Measurements from ENCODE around the gene SLC46A3. TPM values are rescaled to one million over a fixed set of nuclear protein-coding genes. Genes with fewer than 3 reads are reported as not detected.
A peak's percentile ranks its signal among the peaks of the same experiment; 100 is the strongest.

Gene SLC46A3
- polyA plus RNA-seq, result 100 to 1,000 TPM in 1 of 4 donors, 10 to 100 TPM in 3; 24.8 to 316 (median 64.7) TPM
- long read RNA-seq, donor 1, transcript SLC46A3-201 (6 exons, 3,173 nt), result major isoform, 92 of 206 reads
- long read RNA-seq, donor 1, transcript SLC46A3-203 (2 exons, 2,133 nt), result minor isoform, 10 of 206 reads
- long read RNA-seq, donor 1, partial matches to known transcripts, result 83 of 206 reads
- long read RNA-seq, donor 1, other reads (novel, unspliced or antisense), result 18 of 206 reads
- long read RNA-seq, donor 2, transcript SLC46A3-201 (6 exons, 3,173 nt), result major isoform, 8 of 8 reads
- long read RNA-seq, donor 2, partial matches to known transcripts, result 0 of 8 reads
- long read RNA-seq, donor 2, other reads (novel, unspliced or antisense), result 0 of 8 reads
- long read RNA-seq, donor 3, partial matches to known transcripts, result 0 of 4 reads
- long read RNA-seq, donor 3, other reads (novel, unspliced or antisense), result 0 of 4 reads
- long read RNA-seq, donor 4, result 0 reads
- long read RNA-seq, donor 5, transcript SLC46A3-201 (6 exons, 3,173 nt), result major isoform, 7 of 33 reads
- long read RNA-seq, donor 5, partial matches to known transcripts, result 23 of 33 reads
- long read RNA-seq, donor 5, other reads (novel, unspliced or antisense), result 0 of 33 reads
- long read RNA-seq, donor 6, transcript SLC46A3-203 (2 exons, 2,133 nt), result minor isoform, 5 of 52 reads
- long read RNA-seq, donor 6, transcript SLC46A3-201 (6 exons, 3,173 nt), result major isoform, 20 of 52 reads
- long read RNA-seq, donor 6, partial matches to known transcripts, result 26 of 52 reads
- long read RNA-seq, donor 6, other reads (novel, unspliced or antisense), result 0 of 52 reads
- long read RNA-seq, donor 7, result 0 reads
- long read RNA-seq, donor 8, result 0 reads
- long read RNA-seq, donor 9, transcript SLC46A3-201 (6 exons, 3,173 nt), result major isoform, 5 of 5 reads
- long read RNA-seq, donor 9, partial matches to known transcripts, result 0 of 5 reads
- long read RNA-seq, donor 9, other reads (novel, unspliced or antisense), result 0 of 5 reads
- long read RNA-seq, donor 10, transcript SLC46A3-201 (6 exons, 3,173 nt), result major isoform, 11 of 12 reads
- long read RNA-seq, donor 10, partial matches to known transcripts, result 0 of 12 reads
- long read RNA-seq, donor 10, other reads (novel, unspliced or antisense), result 0 of 12 reads

DNA sequence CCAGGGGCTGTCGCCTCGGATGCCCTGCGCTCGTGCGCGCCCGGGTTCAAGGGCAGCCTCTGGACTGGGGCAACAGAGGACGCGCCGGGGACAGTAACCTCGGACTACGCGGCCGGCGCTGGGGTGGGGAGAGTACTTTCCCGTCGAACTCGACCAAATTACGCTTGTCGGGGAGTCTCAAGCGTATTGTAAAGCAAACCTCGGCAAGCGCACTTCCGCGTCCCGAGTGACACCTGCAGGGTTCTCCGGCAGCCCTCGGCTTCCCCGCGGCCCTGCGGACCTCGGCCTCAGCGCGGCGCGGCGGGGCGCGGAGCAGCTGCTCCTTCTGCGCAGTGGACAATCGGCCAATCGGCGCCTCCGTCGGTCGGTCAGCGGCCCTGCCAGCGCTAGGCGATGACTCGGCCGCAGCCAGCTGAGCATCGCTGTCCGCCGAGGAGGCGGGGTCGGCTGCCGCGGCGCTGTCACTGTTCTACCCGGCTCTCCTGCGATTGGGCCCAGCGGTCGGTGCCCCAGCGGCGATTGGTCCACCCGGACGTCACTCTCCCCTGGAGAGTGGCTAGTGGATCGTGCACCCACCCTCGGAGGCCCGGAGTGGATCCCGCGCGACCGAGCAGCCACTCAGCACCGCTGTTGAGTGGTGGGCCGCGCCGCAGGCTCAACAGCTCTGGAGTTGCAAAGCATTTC lies at the start of gene SLC46A3:
Gene SLC46A3 (minus strand): TSS at position 428 of the 684 bp plus-strand sequence. CDS start 972 bp downstream, outside the sequence.
- Histone ChIP-seq H3K27me3 (ENCODE audit: control insufficient read depth in 3 of 3, insufficient read depth in 3 of 3, low read length in 3 of 3) (no peaks in the 10 kb centered on the region), H3K36me3 (ENCODE audit: control insufficient read depth in 3 of 3, insufficient read depth in 2 of 3, low read depth in 1 of 3, low read length in 3 of 3) (peaks cover 0 to 7% (median 0%) of the 10 kb centered on the region in 3 donors), H3K4me1 (ENCODE audit: control insufficient read depth in 3 of 3, insufficient read depth in 2 of 3, low read depth in 1 of 3, low read length in 2 of 3) (peaks cover 4 to 6% (median 5%) of the 10 kb centered on the region in 3 donors), H3K9me3 (ENCODE audit: control insufficient read depth in 2 of 2, insufficient read depth in 1 of 2, low read depth in 1 of 2, low read length in 1 of 2) (peaks cover 0 to under 1% of the 10 kb centered on the region in 2 donors), H3K4me3 (ENCODE audit: low read depth in 1 of 3, low read length in 3 of 3) (peak within 1 kb of the TSS; percentile 73 to 97 (median 86)), H3K27ac (ENCODE audit: low read depth in 1 of 3, low read length in 2 of 3) (peak within 1 kb of the TSS; percentile 89 to 100 (median 97))
- 0% methylated on average over 77 to 78 of the region's 78 CpGs for WGBS, 3 donors
- DNase-seq (peak; percentile 95 to 98), FAIRE-seq (no peak)

DNA sequence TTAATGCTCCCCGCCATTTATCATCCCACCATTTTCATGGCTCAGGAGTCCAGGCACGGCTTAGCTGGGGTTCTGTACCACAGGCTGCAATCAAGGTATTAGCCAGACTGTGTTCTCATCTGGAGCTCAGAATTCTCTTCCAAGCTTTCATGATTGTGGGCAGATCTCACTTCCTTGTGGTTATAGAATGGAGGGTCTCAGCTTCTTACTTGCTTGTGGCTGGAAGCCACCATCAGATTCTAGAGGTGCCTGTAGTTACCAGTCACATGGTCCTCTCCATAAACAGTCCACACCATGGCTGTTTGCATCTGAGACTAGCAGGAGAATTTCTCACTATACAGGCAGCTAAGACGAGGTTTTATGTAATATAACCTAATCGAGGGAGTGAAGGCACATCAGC lies 45.1 kb upstream of the SLC46A3 start:
- H3K9me3 ChIP-seq (ENCODE audit: control insufficient read depth in 2 of 2, insufficient read depth in 1 of 2, low read depth in 1 of 2, low read length in 1 of 2), result peaks cover 2 to 4% of the 10 kb centered on the region in 2 donors
- FAIRE-seq (no peak), DNase-seq (no peak)
- H3K4me1 ChIP-seq (ENCODE audit: control insufficient read depth in 3 of 3, insufficient read depth in 2 of 3, low read depth in 1 of 3, low read length in 2 of 3), result no peaks in the 10 kb centered on the region
- WGBS, 3 donors, result 87 to 89% (median 88%) methylated on average over 4 of the region's 4 CpGs
- H3K27ac ChIP-seq (ENCODE audit: low read depth in 1 of 3, low read length in 2 of 3), result no peak overlapping the region
- H3K4me3 ChIP-seq (ENCODE audit: low read depth in 1 of 3, low read length in 3 of 3), result no peak overlapping the region
- H3K36me3 ChIP-seq (ENCODE audit: control insufficient read depth in 3 of 3, insufficient read depth in 2 of 3, low read depth in 1 of 3, low read length in 3 of 3), result no peaks in the 10 kb centered on the region
- H3K27me3 ChIP-seq (ENCODE audit: control insufficient read depth in 3 of 3, insufficient read depth in 3 of 3, low read length in 3 of 3), result peaks cover 0 to 4% (median 2%) of the 10 kb centered on the region in 3 donors

DNA sequence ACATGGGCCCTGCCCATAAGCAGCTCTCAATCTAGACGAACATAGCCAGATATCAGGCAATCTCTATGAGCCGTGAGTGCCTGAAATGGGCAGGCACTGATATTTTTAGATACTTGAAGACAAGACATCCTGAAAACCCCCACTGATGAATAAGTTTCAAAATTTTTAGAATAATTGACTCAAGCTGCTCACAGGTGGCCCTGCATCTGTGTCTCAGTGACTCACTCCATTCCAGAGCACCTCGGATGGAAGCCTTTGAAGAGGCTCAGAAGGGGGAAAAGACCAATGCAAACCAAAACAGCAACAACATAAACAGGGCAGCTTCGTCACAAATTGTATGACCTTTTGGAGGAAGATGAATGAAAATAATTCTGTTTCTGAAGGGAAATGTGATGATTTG lies 42.8 kb upstream of the SLC46A3 start:
- peaks cover 2 to 4% of the 10 kb centered on the region in 2 donors for H3K9me3 ChIP-seq (ENCODE audit: control insufficient read depth in 2 of 2, insufficient read depth in 1 of 2, low read depth in 1 of 2, low read length in 1 of 2)
- WGBS, 3 donors, result 69 to 78% (median 72%) methylated on average over 4 of the region's 4 CpGs
- no peak for DNase-seq
- no peak overlapping the region for H3K27ac ChIP-seq (ENCODE audit: low read depth in 1 of 3, low read length in 2 of 3)
- H3K36me3 ChIP-seq (ENCODE audit: control insufficient read depth in 3 of 3, insufficient read depth in 2 of 3, low read depth in 1 of 3, low read length in 3 of 3), result no peaks in the 10 kb centered on the region
- peaks cover 0 to 4% (median 2%) of the 10 kb centered on the region in 3 donors for H3K27me3 ChIP-seq (ENCODE audit: control insufficient read depth in 3 of 3, insufficient read depth in 3 of 3, low read length in 3 of 3)
- no peak overlapping the region for H3K4me3 ChIP-seq (ENCODE audit: low read depth in 1 of 3, low read length in 3 of 3)
- no peak for FAIRE-seq
- H3K4me1 ChIP-seq (ENCODE audit: control insufficient read depth in 3 of 3, insufficient read depth in 2 of 3, low read depth in 1 of 3, low read length in 2 of 3), result no peaks in the 10 kb centered on the region

DNA sequence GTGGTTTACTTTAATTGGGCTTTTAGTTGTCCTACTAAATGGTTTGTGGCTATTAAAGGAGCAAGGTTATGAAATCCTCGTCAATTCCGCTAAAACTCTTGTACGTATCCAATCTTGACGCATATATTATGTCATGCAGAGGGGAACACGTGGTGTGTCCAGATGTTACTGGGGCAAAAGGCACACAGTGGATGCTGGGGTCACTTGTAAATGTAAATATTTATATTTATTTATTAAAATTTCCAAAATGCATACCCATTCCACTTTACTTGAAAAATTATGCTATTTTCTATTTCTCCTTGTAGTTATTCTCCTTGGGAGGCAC lies 36.7 kb upstream of the SLC46A3 start:
- Histone ChIP-seq H3K9me3 (ENCODE audit: control insufficient read depth in 2 of 2, insufficient read depth in 1 of 2, low read depth in 1 of 2, low read length in 1 of 2) (peaks cover 2 to 12% of the 10 kb centered on the region in 2 donors), H3K4me3 (ENCODE audit: low read depth in 1 of 3, low read length in 3 of 3) (no peak overlapping the region), H3K27ac (ENCODE audit: low read depth in 1 of 3, low read length in 2 of 3) (no peak overlapping the region), H3K27me3 (ENCODE audit: control insufficient read depth in 3 of 3, insufficient read depth in 3 of 3, low read length in 3 of 3) (no peaks in the 10 kb centered on the region), H3K4me1 (ENCODE audit: control insufficient read depth in 3 of 3, insufficient read depth in 2 of 3, low read depth in 1 of 3, low read length in 2 of 3) (peaks cover 0 to 10% (median 0%) of the 10 kb centered on the region in 3 donors), H3K36me3 (ENCODE audit: control insufficient read depth in 3 of 3, insufficient read depth in 2 of 3, low read depth in 1 of 3, low read length in 3 of 3) (no peaks in the 10 kb centered on the region)
- DNase-seq, result no peak
- 64 to 67% (median 65%) methylated on average over 5 of the region's 5 CpGs for WGBS, 3 donors
- no peak for FAIRE-seq

DNA sequence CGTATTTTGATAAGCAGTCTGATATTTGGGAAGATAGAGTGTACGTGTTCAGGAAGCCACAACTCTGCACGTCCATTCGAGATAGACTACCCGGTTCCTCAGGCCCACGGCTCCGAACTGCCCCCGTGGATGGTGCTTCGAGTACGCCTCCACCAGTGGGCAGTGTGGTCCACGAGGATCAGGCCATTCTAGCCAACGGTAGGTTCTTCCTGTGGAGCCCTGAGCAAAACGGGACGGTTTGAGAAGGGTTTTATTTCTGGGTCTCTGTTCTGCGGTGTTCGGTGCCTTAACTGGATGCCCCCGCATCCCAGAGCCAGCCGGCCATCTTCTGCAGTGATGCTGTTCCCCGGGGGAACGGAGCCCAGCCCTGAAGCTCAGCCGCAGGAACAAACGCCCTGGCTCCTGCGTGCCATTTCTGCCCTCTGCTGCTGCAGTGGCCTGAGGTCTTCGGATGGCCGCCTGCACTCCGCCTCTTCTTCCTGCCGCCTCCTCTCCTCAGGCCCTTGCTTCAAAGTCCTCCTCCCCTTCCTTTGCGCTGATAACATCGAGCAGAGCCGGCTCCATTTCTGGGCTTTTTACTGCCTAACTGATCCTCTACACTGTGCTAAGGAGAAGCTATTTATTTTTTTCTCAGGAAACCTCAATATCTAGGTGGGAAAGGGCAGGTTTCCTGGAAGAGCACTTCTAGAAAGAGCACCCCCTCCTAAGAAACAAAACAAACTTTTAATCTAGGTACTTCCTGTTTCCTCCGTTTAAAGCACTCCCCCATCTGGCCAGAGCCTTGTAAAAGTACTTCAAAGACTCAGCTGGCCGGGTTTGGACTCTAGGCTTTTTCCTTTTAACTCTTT lies 36.2 kb upstream of the SLC46A3 start:
- Histone ChIP-seq H3K36me3 (ENCODE audit: control insufficient read depth in 3 of 3, insufficient read depth in 2 of 3, low read depth in 1 of 3, low read length in 3 of 3) (no peaks in the 10 kb centered on the region), H3K4me3 (ENCODE audit: low read depth in 1 of 3, low read length in 3 of 3) (peak overlapping the region in 1 of 3 donors; percentile 8), H3K27ac (ENCODE audit: low read depth in 1 of 3, low read length in 2 of 3) (peak overlapping the region in 2 of 3 donors; percentile 13 to 52), H3K4me1 (ENCODE audit: control insufficient read depth in 3 of 3, insufficient read depth in 2 of 3, low read depth in 1 of 3, low read length in 2 of 3) (peaks cover 0 to 10% (median 0%) of the 10 kb centered on the region in 3 donors), H3K9me3 (ENCODE audit: control insufficient read depth in 2 of 2, insufficient read depth in 1 of 2, low read depth in 1 of 2, low read length in 1 of 2) (peaks cover 2 to 12% of the 10 kb centered on the region in 2 donors), H3K27me3 (ENCODE audit: control insufficient read depth in 3 of 3, insufficient read depth in 3 of 3, low read length in 3 of 3) (no peaks in the 10 kb centered on the region)
- no peak for FAIRE-seq
- peak; percentile 48 to 71 for DNase-seq
- 68 to 73% (median 70%) methylated on average over 32 of the region's 32 CpGs for WGBS, 3 donors

- DNase-seq, result no peak
- 94 to 97% (median 94%) methylated on average over 3 of the region's 3 CpGs for WGBS, 3 donors
Measured at GRCh38 chr13:28753946-28754345, 35.2 kb upstream of the SLC46A3 start.

GRCh38 chr13:28753208-28753892 lies 34.6 kb upstream of the SLC46A3 start:
- Histone ChIP-seq H3K9me3 (ENCODE audit: control insufficient read depth in 2 of 2, insufficient read depth in 1 of 2, low read depth in 1 of 2, low read length in 1 of 2) (peaks cover 0 to 8% of the 10 kb centered on the region in 2 donors), H3K27me3 (ENCODE audit: control insufficient read depth in 3 of 3, insufficient read depth in 3 of 3, low read length in 3 of 3) (no peaks in the 10 kb centered on the region), H3K4me1 (ENCODE audit: control insufficient read depth in 3 of 3, insufficient read depth in 2 of 3, low read depth in 1 of 3, low read length in 2 of 3) (peaks cover 0 to 10% (median 0%) of the 10 kb centered on the region in 3 donors), H3K36me3 (ENCODE audit: control insufficient read depth in 3 of 3, insufficient read depth in 2 of 3, low read depth in 1 of 3, low read length in 3 of 3) (no peaks in the 10 kb centered on the region), H3K4me3 (ENCODE audit: low read depth in 1 of 3, low read length in 3 of 3) (no peak overlapping the region), H3K27ac (ENCODE audit: low read depth in 1 of 3, low read length in 2 of 3) (no peak overlapping the region)
- DNase-seq (peak; percentile 68 to 79), FAIRE-seq (no peak)
- 64 to 69% (median 64%) methylated on average over 5 of the region's 5 CpGs for WGBS, 3 donors

More at GRCh38 chr13:28753946-28754345, 35.2 kb upstream of the SLC46A3 start:
- Histone ChIP-seq H3K27ac (ENCODE audit: low read depth in 1 of 3, low read length in 2 of 3) (no peak overlapping the region), H3K36me3 (ENCODE audit: control insufficient read depth in 3 of 3, insufficient read depth in 2 of 3, low read depth in 1 of 3, low read length in 3 of 3) (no peaks in the 10 kb centered on the region), H3K4me1 (ENCODE audit: control insufficient read depth in 3 of 3, insufficient read depth in 2 of 3, low read depth in 1 of 3, low read length in 2 of 3) (peaks cover 0 to 10% (median 0%) of the 10 kb centered on the region in 3 donors), H3K4me3 (ENCODE audit: low read depth in 1 of 3, low read length in 3 of 3) (no peak overlapping the region), H3K9me3 (ENCODE audit: control insufficient read depth in 2 of 2, insufficient read depth in 1 of 2, low read depth in 1 of 2, low read length in 1 of 2) (peaks cover 0 to 8% of the 10 kb centered on the region in 2 donors), H3K27me3 (ENCODE audit: control insufficient read depth in 3 of 3, insufficient read depth in 3 of 3, low read length in 3 of 3) (no peaks in the 10 kb centered on the region)
- FAIRE-seq, result no peak

Measured in small intestine (tissue), 16 donors.